Astrocyte (in vitro differentiated cells and primary cell): ENCODE data around the gene PBX3. TPM values are rescaled to one million over a fixed set of nuclear protein-coding genes. Genes with fewer than 3 reads are reported as not detected.

Experiments
- DNase-seq: peaks from one replicate; pipeline ENCODE4 v3.0.0-alpha.2; 2010; ENCODE audit warnings: low read depth
- FAIRE-seq: peaks from 2 replicates; lab custom pipeline; 2011; peaks lifted over from hg19 to GRCh38; lab: Jason Lieb, UNC
- H2AFZ ChIP-seq: 2 replicates; pipeline ENCODE4 v1.6.0; 2012; ENCODE audit warnings: low read depth, low read length, inconsistent platforms
- H3K27ac ChIP-seq: 2 replicates; pipeline ENCODE4 v1.5.1; 2011; ENCODE audit warnings: low read depth, low read length, inconsistent platforms
- H3K27me3 ChIP-seq: 2 replicates; pipeline ENCODE4 v1.6.0; 2011; ENCODE audit warnings: low read length, inconsistent platforms; ENCODE audit not compliant: insufficient read depth
- H3K36me3 ChIP-seq: 2 replicates; pipeline ENCODE4 v1.5.1; 2011; ENCODE audit warnings: low read length, inconsistent platforms; ENCODE audit not compliant: insufficient read depth
- H3K4me1 ChIP-seq: 2 replicates; pipeline ENCODE4 v1.5.1; 2011; ENCODE audit warnings: low read length, inconsistent platforms; ENCODE audit not compliant: insufficient read depth
- H3K4me2 ChIP-seq: 2 replicates; pipeline ENCODE4 v1.6.0; 2012; ENCODE audit warnings: low read length, inconsistent platforms
- H3K4me3 ChIP-seq: 2 replicates; pipeline ENCODE4 v1.5.1; 2011; ENCODE audit warnings: low read depth, mild to moderate bottlenecking, low read length, inconsistent platforms; ENCODE audit not compliant: insufficient read depth
- H3K79me2 ChIP-seq: 2 replicates; pipeline ENCODE4 v1.6.0; 2012; ENCODE audit warnings: mild to moderate bottlenecking, low read length, inconsistent platforms; ENCODE audit not compliant: insufficient read depth
- H3K9ac ChIP-seq: 2 replicates; pipeline ENCODE4 v1.6.0; 2012; ENCODE audit warnings: mild to moderate bottlenecking, low read length, inconsistent platforms
- H3K9me3 ChIP-seq: 2 replicates; pipeline ENCODE4 v1.5.1; 2012; ENCODE audit warnings: low read depth, mild to moderate bottlenecking, low read length, inconsistent platforms; ENCODE audit not compliant: insufficient read depth
- H4K20me1 ChIP-seq: 2 replicates; pipeline ENCODE4 v1.6.0; 2012; ENCODE audit warnings: low read length, inconsistent platforms; ENCODE audit not compliant: insufficient read depth
- H3K27ac Mint-ChIP-seq: one replicate; pipeline ENCODE4 v1.8.0; 2021; ENCODE audit warnings: mild to moderate bottlenecking, mixed read lengths; ENCODE audit not compliant: unreplicated experiment
- H3K27me3 Mint-ChIP-seq: one replicate; pipeline ENCODE4 v1.8.0; 2021; ENCODE audit warnings: low read depth, mixed read lengths; ENCODE audit not compliant: unreplicated experiment
- H3K36me3 Mint-ChIP-seq: one replicate; pipeline ENCODE4 v1.8.0; 2021; ENCODE audit warnings: low read depth, mixed read lengths; ENCODE audit not compliant: unreplicated experiment
- H3K4me1 Mint-ChIP-seq: one replicate; pipeline ENCODE4 v1.8.0; 2021; ENCODE audit warnings: low read depth, mixed read lengths; ENCODE audit not compliant: unreplicated experiment
- H3K4me3 Mint-ChIP-seq: one replicate; pipeline ENCODE4 v1.8.0; 2021; ENCODE audit warnings: mild to moderate bottlenecking, moderate library complexity, mixed read lengths; ENCODE audit not compliant: unreplicated experiment
- H3K9me3 Mint-ChIP-seq: one replicate; pipeline ENCODE4 v1.8.0; 2021; ENCODE audit warnings: mild to moderate bottlenecking, mixed read lengths; ENCODE audit not compliant: unreplicated experiment
- EZH2 ChIP-seq: IDR thresholded peaks from 2 replicates; pipeline ENCODE4 v1.6.1; 2012; ENCODE audit warnings: mild to moderate bottlenecking, low read length, inconsistent platforms; ENCODE audit not compliant: insufficient read depth
- total RNA-seq: library from RNA; stranded (reverse); gene quantifications from 2 replicates; pipeline ENCODE4 v1.2.1, GENCODE V29; 2021
- TF ChIP-seq, protein P1 (sequence below): IDR thresholded peaks from 2 replicates; pipeline ENCODE4 v1.5.1; 2011; ENCODE audit warnings: low read depth, mild to moderate bottlenecking, inconsistent platforms, low read length, moderate library complexity; ENCODE audit not compliant: insufficient read depth

Gene PBX3
- total RNA-seq, 1 donor from 2014 or later: 51.2 TPM

DNA sequence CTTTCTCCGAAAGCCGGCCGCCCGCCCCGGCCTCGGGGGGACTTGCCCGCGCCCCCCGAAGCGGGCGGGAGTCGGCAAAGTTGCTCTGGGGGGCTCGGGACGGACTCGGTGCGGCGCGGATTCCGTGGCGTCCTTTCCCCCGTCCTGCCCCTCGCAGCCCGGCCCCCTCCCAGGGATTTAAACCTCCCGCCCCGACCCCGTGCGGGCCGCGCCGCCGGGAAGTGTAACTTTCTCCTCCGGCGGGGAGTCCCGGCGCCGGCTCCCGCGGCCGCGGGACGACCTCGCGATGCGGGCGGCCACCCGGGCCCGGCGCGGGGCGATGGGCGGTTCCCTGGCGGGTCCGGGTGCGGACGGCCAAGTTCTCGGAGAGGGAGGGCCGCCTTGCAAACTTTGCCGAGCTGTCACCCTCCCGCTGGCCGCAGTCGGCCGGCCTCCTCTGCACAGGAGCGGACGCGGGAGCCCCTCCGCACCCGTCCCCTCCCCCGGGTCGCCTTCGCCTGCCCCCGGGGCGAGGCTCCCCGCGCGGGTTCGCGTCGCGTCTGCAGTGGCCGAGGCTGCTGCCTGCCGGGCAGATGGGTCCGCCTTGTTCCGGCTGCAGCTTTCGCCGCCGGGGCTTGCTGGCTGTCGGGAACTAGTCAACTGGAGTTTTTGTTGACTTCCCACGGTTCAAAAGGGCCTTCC is 732 bp downstream of the PBX3 start:
- Histone ChIP-seq H3K79me2 (peaks cover 56% of the 10 kb centered on the region), H4K20me1 (peaks cover 8% of the 10 kb centered on the region), H3K4me3 (peak overlapping the region; percentile 72), H3K9me3 (no peaks in the 10 kb centered on the region), H3K4me1 (peaks cover 25% of the 10 kb centered on the region), H3K9ac (peak overlapping the region; percentile 81), H3K27ac (peak overlapping the region; percentile 77), H3K4me2 (peak overlapping the region; percentile 93), H3K27me3 (no peaks in the 10 kb centered on the region), H2AFZ (peak overlapping the region; percentile 90), H3K36me3 (no peaks in the 10 kb centered on the region)
- H3K36me3 Mint-ChIP-seq: no peaks in the 10 kb centered on the region
- no peaks in the 10 kb centered on the region for H3K9me3 Mint-ChIP-seq
- H3K27me3 Mint-ChIP-seq: no peaks in the 10 kb centered on the region
- DNase-seq: no peak
- peak overlapping the region; percentile 89 for H3K4me3 Mint-ChIP-seq
- no peak for TF ChIP-seq EZH2
- TF ChIP-seq, protein P1, sequence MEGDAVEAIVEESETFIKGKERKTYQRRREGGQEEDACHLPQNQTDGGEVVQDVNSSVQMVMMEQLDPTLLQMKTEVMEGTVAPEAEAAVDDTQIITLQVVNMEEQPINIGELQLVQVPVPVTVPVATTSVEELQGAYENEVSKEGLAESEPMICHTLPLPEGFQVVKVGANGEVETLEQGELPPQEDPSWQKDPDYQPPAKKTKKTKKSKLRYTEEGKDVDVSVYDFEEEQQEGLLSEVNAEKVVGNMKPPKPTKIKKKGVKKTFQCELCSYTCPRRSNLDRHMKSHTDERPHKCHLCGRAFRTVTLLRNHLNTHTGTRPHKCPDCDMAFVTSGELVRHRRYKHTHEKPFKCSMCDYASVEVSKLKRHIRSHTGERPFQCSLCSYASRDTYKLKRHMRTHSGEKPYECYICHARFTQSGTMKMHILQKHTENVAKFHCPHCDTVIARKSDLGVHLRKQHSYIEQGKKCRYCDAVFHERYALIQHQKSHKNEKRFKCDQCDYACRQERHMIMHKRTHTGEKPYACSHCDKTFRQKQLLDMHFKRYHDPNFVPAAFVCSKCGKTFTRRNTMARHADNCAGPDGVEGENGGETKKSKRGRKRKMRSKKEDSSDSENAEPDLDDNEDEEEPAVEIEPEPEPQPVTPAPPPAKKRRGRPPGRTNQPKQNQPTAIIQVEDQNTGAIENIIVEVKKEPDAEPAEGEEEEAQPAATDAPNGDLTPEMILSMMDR: no peak
- peaks cover 34% of the 10 kb centered on the region for H3K4me1 Mint-ChIP-seq
- FAIRE-seq: no peak
- H3K27ac Mint-ChIP-seq: peak overlapping the region; percentile 94

DNA sequence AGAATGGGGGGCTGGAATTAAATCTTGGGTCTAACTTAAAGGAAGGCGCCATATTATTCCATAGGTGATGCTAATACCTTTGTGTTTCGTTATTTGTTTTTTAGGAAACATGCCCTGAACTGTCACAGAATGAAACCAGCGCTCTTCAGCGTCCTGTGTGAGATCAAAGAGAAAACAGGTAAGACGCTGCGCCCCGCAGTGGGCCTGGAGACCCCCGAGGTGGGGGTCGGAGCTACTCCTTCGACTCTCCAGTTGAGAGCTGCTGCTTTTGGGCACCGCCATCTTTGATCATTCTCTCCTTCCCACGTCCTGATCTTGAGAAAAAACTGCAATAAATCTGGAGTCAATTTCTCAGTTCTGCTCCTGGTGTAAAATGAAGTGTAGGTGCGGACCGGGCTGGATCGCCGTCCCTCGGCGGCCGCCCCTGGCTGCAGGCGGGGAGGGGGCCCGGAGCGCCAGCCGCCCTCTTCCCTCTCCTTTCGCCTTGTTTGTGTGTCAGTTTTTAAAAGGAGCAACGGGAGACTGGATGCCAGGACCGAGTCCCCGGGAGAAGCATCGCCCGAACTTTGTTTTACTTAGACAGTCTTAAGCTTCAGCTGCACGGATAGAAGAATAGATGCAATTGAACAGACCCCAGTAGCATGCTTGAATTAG is 1.4 kb downstream of the PBX3 start:
- H3K9me3 ChIP-seq: no peaks in the 10 kb centered on the region
- Mint-ChIP-seq H3K27me3 (no peaks in the 10 kb centered on the region), H3K9me3 (no peaks in the 10 kb centered on the region), H3K4me3 (peak overlapping the region; percentile 89), H3K27ac (peak overlapping the region; percentile 94), H3K4me1 (peaks cover 32% of the 10 kb centered on the region), H3K36me3 (no peaks in the 10 kb centered on the region)
- DNase-seq: no peak
- peak overlapping the region; percentile 77 for H3K27ac ChIP-seq
- no peak for FAIRE-seq
- peak overlapping the region; percentile 72 for H3K4me3 ChIP-seq
- H3K27me3 ChIP-seq: no peaks in the 10 kb centered on the region
- H3K79me2 ChIP-seq: peaks cover 63% of the 10 kb centered on the region
- peaks cover 25% of the 10 kb centered on the region for H3K4me1 ChIP-seq
- H2AFZ ChIP-seq: peak overlapping the region; percentile 58
- H3K9ac ChIP-seq: peak overlapping the region; percentile 81
- no peak for TF ChIP-seq EZH2
- TF ChIP-seq, protein P1: no peak
- H4K20me1 ChIP-seq: peaks cover 8% of the 10 kb centered on the region
- peaks cover under 1% of the 10 kb centered on the region for H3K36me3 ChIP-seq
- H3K4me2 ChIP-seq: peak overlapping the region; percentile 93
